ENCODE results near the gene ANO7. TPM values are rescaled to one million over a fixed set of nuclear protein-coding genes. Genes with fewer than 3 reads are reported as not detected.
A peak's percentile ranks its signal among the peaks of the same experiment; 100 is the strongest.

ANO7 gene
- polyA plus RNA-seq, 2 donors, result 0.14 to 0.21 TPM

- H3K4me1 ChIP-seq (ENCODE audit: control insufficient read depth in 2 of 2, insufficient read depth in 2 of 2, low read length in 1 of 2), result no peaks in the 10 kb centered on the region
- no peaks in the 10 kb centered on the region for H3K9me3 ChIP-seq (ENCODE audit: control insufficient read depth in 2 of 2, insufficient read depth in 1 of 2, low read depth in 1 of 2, low read length in 1 of 2)
- H3K27ac ChIP-seq (ENCODE audit: low read depth in 2 of 2, low read length in 1 of 2), result no peak overlapping the region
- H3K36me3 ChIP-seq (ENCODE audit: control insufficient read depth in 2 of 2, insufficient read depth in 2 of 2, low read length in 1 of 2), result peaks cover 12 to 50% of the 10 kb centered on the region in 2 donors
- no peaks in the 10 kb centered on the region for H3K27me3 ChIP-seq (ENCODE audit: control insufficient read depth in 1 of 2, insufficient read depth in 2 of 2, low read length in 2 of 2)
- H3K4me3 ChIP-seq (ENCODE audit: low read depth in 1 of 2, low read length in 2 of 2), result no peak overlapping the region
- 89 to 90% methylated on average over 7 of the region's 7 CpGs for WGBS, 2 donors
Observed at GRCh38 chr2:241263061-241263460, 74.6 kb downstream of the ANO7 start.

- Histone ChIP-seq H3K9me3 (ENCODE audit: control insufficient read depth in 2 of 2, insufficient read depth in 1 of 2, low read depth in 1 of 2, low read length in 1 of 2) (no peaks in the 10 kb centered on the region), H3K4me1 (ENCODE audit: control insufficient read depth in 2 of 2, insufficient read depth in 2 of 2, low read length in 1 of 2) (peaks cover 7 to 8% of the 10 kb centered on the region in 2 donors), H3K36me3 (ENCODE audit: control insufficient read depth in 2 of 2, insufficient read depth in 2 of 2, low read length in 1 of 2) (peaks cover 12 to 42% of the 10 kb centered on the region in 2 donors), H3K27ac (ENCODE audit: low read depth in 2 of 2, low read length in 1 of 2) (no peak overlapping the region), H3K4me3 (ENCODE audit: low read depth in 1 of 2, low read length in 2 of 2) (no peak overlapping the region), H3K27me3 (ENCODE audit: control insufficient read depth in 1 of 2, insufficient read depth in 2 of 2, low read length in 2 of 2) (no peaks in the 10 kb centered on the region)
- 89 to 93% methylated on average over 5 of the region's 5 CpGs for WGBS, 2 donors
Observed at GRCh38 chr2:241265506-241265905, 77.0 kb downstream of the ANO7 start.

GRCh38 chr2:241267249-241268067 is 79.0 kb downstream of the ANO7 start:
- Histone ChIP-seq H3K27me3 (ENCODE audit: control insufficient read depth in 1 of 2, insufficient read depth in 2 of 2, low read length in 2 of 2) (no peaks in the 10 kb centered on the region), H3K9me3 (ENCODE audit: control insufficient read depth in 2 of 2, insufficient read depth in 1 of 2, low read depth in 1 of 2, low read length in 1 of 2) (no peaks in the 10 kb centered on the region), H3K4me1 (ENCODE audit: control insufficient read depth in 2 of 2, insufficient read depth in 2 of 2, low read length in 1 of 2) (peaks cover 12 to 13% of the 10 kb centered on the region in 2 donors), H3K4me3 (ENCODE audit: low read depth in 1 of 2, low read length in 2 of 2) (no peak overlapping the region), H3K27ac (ENCODE audit: low read depth in 2 of 2, low read length in 1 of 2) (no peak overlapping the region), H3K36me3 (ENCODE audit: control insufficient read depth in 2 of 2, insufficient read depth in 2 of 2, low read length in 1 of 2) (peaks cover 7 to 28% of the 10 kb centered on the region in 2 donors)
- 74 to 78% methylated on average over 12 of the region's 12 CpGs for WGBS, 2 donors

- Histone ChIP-seq H3K4me1 (ENCODE audit: control insufficient read depth in 2 of 2, insufficient read depth in 2 of 2, low read length in 1 of 2) (peaks cover 12 to 13% of the 10 kb centered on the region in 2 donors), H3K9me3 (ENCODE audit: control insufficient read depth in 2 of 2, insufficient read depth in 1 of 2, low read depth in 1 of 2, low read length in 1 of 2) (no peaks in the 10 kb centered on the region), H3K36me3 (ENCODE audit: control insufficient read depth in 2 of 2, insufficient read depth in 2 of 2, low read length in 1 of 2) (peaks cover 6 to 19% of the 10 kb centered on the region in 2 donors), H3K27ac (ENCODE audit: low read depth in 2 of 2, low read length in 1 of 2) (no peak overlapping the region), H3K27me3 (ENCODE audit: control insufficient read depth in 1 of 2, insufficient read depth in 2 of 2, low read length in 2 of 2) (no peaks in the 10 kb centered on the region), H3K4me3 (ENCODE audit: low read depth in 1 of 2, low read length in 2 of 2) (no peak overlapping the region)
- 71 to 76% methylated on average over 7 of the region's 7 CpGs for WGBS, 2 donors
Observed at GRCh38 chr2:241268306-241268705, 79.8 kb downstream of the ANO7 start.

GRCh38 chr2:241268716-241269445 is 80.4 kb downstream of the ANO7 start:
- Histone ChIP-seq H3K9me3 (ENCODE audit: control insufficient read depth in 2 of 2, insufficient read depth in 1 of 2, low read depth in 1 of 2, low read length in 1 of 2) (no peaks in the 10 kb centered on the region), H3K4me1 (ENCODE audit: control insufficient read depth in 2 of 2, insufficient read depth in 2 of 2, low read length in 1 of 2) (peaks cover 12 to 13% of the 10 kb centered on the region in 2 donors), H3K27me3 (ENCODE audit: control insufficient read depth in 1 of 2, insufficient read depth in 2 of 2, low read length in 2 of 2) (no peaks in the 10 kb centered on the region), H3K36me3 (ENCODE audit: control insufficient read depth in 2 of 2, insufficient read depth in 2 of 2, low read length in 1 of 2) (peaks cover 6 to 18% of the 10 kb centered on the region in 2 donors), H3K27ac (ENCODE audit: low read depth in 2 of 2, low read length in 1 of 2) (peak overlapping the region in 1 of 2 donors; percentile 25), H3K4me3 (ENCODE audit: low read depth in 1 of 2, low read length in 2 of 2) (no peak overlapping the region)
- 73% methylated on average over 14 of the region's 14 CpGs for WGBS, 2 donors

- 63 to 68% methylated on average over 15 of the region's 15 CpGs for WGBS, 2 donors
- Histone ChIP-seq H3K9me3 (ENCODE audit: control insufficient read depth in 2 of 2, insufficient read depth in 1 of 2, low read depth in 1 of 2, low read length in 1 of 2) (no peaks in the 10 kb centered on the region), H3K4me1 (ENCODE audit: control insufficient read depth in 2 of 2, insufficient read depth in 2 of 2, low read length in 1 of 2) (peaks cover 12 to 16% of the 10 kb centered on the region in 2 donors)
Observed at GRCh38 chr2:241269707-241270520, 81.4 kb downstream of the ANO7 start.

GRCh38 chr2:241270531-241270930 is 82.1 kb downstream of the ANO7 start:
- H3K4me1 ChIP-seq (ENCODE audit: control insufficient read depth in 2 of 2, insufficient read depth in 2 of 2, low read length in 1 of 2), result peaks cover 12 to 16% of the 10 kb centered on the region in 2 donors
- WGBS, 2 donors, result 39 to 44% methylated on average over 5 of the region's 5 CpGs
- peak overlapping the region in 1 of 2 donors; percentile 17 for H3K27ac ChIP-seq (ENCODE audit: low read depth in 2 of 2, low read length in 1 of 2)

More at GRCh38 chr2:241269707-241270520, 81.4 kb downstream of the ANO7 start:
- peaks cover 2 to 16% of the 10 kb centered on the region in 2 donors for H3K36me3 ChIP-seq (ENCODE audit: control insufficient read depth in 2 of 2, insufficient read depth in 2 of 2, low read length in 1 of 2)
- H3K4me3 ChIP-seq (ENCODE audit: low read depth in 1 of 2, low read length in 2 of 2), result no peak overlapping the region
- H3K27ac ChIP-seq (ENCODE audit: low read depth in 2 of 2, low read length in 1 of 2), result no peak overlapping the region
- H3K27me3 ChIP-seq (ENCODE audit: control insufficient read depth in 1 of 2, insufficient read depth in 2 of 2, low read length in 2 of 2), result no peaks in the 10 kb centered on the region

GRCh38 chr2:241271706-241272302 is 83.3 kb downstream of the ANO7 start:
- Histone ChIP-seq H3K36me3 (ENCODE audit: control insufficient read depth in 2 of 2, insufficient read depth in 2 of 2, low read length in 1 of 2) (peaks cover 0 to 9% of the 10 kb centered on the region in 2 donors), H3K4me1 (ENCODE audit: control insufficient read depth in 2 of 2, insufficient read depth in 2 of 2, low read length in 1 of 2) (peaks cover 12 to 16% of the 10 kb centered on the region in 2 donors), H3K27me3 (ENCODE audit: control insufficient read depth in 1 of 2, insufficient read depth in 2 of 2, low read length in 2 of 2) (no peaks in the 10 kb centered on the region), H3K4me3 (ENCODE audit: low read depth in 1 of 2, low read length in 2 of 2) (peak overlapping the region; percentile 79 to 93), H3K9me3 (ENCODE audit: control insufficient read depth in 2 of 2, insufficient read depth in 1 of 2, low read depth in 1 of 2, low read length in 1 of 2) (no peaks in the 10 kb centered on the region), H3K27ac (ENCODE audit: low read depth in 2 of 2, low read length in 1 of 2) (peak overlapping the region; percentile 90 to 95)
- 1% methylated on average over 24 to 37 of the region's 37 CpGs for WGBS, 2 donors

More at GRCh38 chr2:241270531-241270930, 82.1 kb downstream of the ANO7 start:
- Histone ChIP-seq H3K9me3 (ENCODE audit: control insufficient read depth in 2 of 2, insufficient read depth in 1 of 2, low read depth in 1 of 2, low read length in 1 of 2) (no peaks in the 10 kb centered on the region), H3K36me3 (ENCODE audit: control insufficient read depth in 2 of 2, insufficient read depth in 2 of 2, low read length in 1 of 2) (peaks cover 0 to 14% of the 10 kb centered on the region in 2 donors), H3K27me3 (ENCODE audit: control insufficient read depth in 1 of 2, insufficient read depth in 2 of 2, low read length in 2 of 2) (no peaks in the 10 kb centered on the region), H3K4me3 (ENCODE audit: low read depth in 1 of 2, low read length in 2 of 2) (peak overlapping the region in 1 of 2 donors; percentile 79)

All from esophagus (tissue), 2 donors.